Panc1 (cell line): Measurements from ENCODE around the gene CDCA8. TPM values are rescaled to one million over a fixed set of nuclear protein-coding genes. Genes with fewer than 3 reads are reported as not detected.
"Not testable (repeated sequence)": the region's sequence is repeated elsewhere in the genome, so short reads cannot be mapped to it uniquely, and the experiment has no call there.

Experiments
- ATAC-seq: fragments of 200-7000 bp; cut with Tn5 transposase; 2 replicates; pipeline ENCODE4 v1.9.1; 2020; ENCODE audit warnings: mild to moderate bottlenecking, moderate library complexity
- BruUV-seq: library from RNA; stranded (reverse); fragments of 400-500 nt; replicated peaks from 2 replicates; lab custom pipeline; 2021; lab: Mats Ljungman, UMichigan
- CTCF ChIA-PET: fragments of 300-600 bp; sonication (Branson Sonifier 250); formaldehyde crosslinking; loops from one replicate; lab custom pipeline; 2022; ENCODE audit warnings: antibody characterized with exemption; lab: Charles Lee
- POLR2A ChIA-PET: fragments of 300-600 bp; sonication (Branson Sonifier 250); formaldehyde crosslinking; loops from one replicate; lab custom pipeline; 2022; ENCODE audit warnings: antibody characterized with exemption; lab: Charles Lee
- DNase-seq: peaks from one replicate; pipeline ENCODE4 v3.0.0-alpha.2; 2010; ENCODE audit warnings: low read depth, low spot score
- H3K27ac ChIP-seq: 2 replicates; pipeline ENCODE4 v1.5.1; 2011; ENCODE audit warnings: mild to moderate bottlenecking, low read length, inconsistent platforms
- H3K27me3 ChIP-seq: fragments of 200-500 bp; sonication (Bioruptor generic); 2 replicates; pipeline ENCODE4 v1.6.0; 2014; ENCODE audit warnings: low read length, inconsistent platforms; ENCODE audit not compliant: control insufficient read depth, insufficient read depth
- H3K36me3 ChIP-seq: fragments of 200-500 bp; sonication (Bioruptor generic); 2 replicates; pipeline ENCODE4 v1.5.1; 2014; ENCODE audit warnings: inconsistent platforms, mild to moderate bottlenecking, low read length, moderate library complexity; ENCODE audit not compliant: control insufficient read depth, insufficient read depth
- H3K4me1 ChIP-seq: 2 replicates; pipeline ENCODE4 v1.5.1; 2011; ENCODE audit warnings: inconsistent platforms, mild to moderate bottlenecking, low read length, moderate library complexity; ENCODE audit not compliant: control insufficient read depth, insufficient read depth
- H3K4me3 ChIP-seq, 2 experiments: 2 replicates each; pipeline ENCODE4 v1.5.1; 2011 to 2012; ENCODE audit warnings: low read depth in 2 of 2, low read length in 2 of 2, mild to moderate bottlenecking in 2 of 2, inconsistent platforms in 1 of 2, moderate library complexity in 1 of 2
- H3K9me3 ChIP-seq: fragments of 200-500 bp; sonication (Bioruptor generic); 2 replicates; pipeline ENCODE4 v1.5.1; 2014; ENCODE audit warnings: low read depth, mild to moderate bottlenecking, inconsistent platforms, low read length, moderate library complexity; ENCODE audit not compliant: control insufficient read depth, insufficient read depth
- CTCF ChIP-seq: fragments of 450-650 bp; IDR thresholded peaks from 2 replicates; pipeline ENCODE4 v1.5.1; 2017; ENCODE audit warnings: mild to moderate bottlenecking
- POLR2AphosphoS5 ChIP-seq: IDR thresholded peaks from 2 replicates; pipeline ENCODE4 v1.6.1; 2012; ENCODE audit warnings: mild to moderate bottlenecking, low read depth, low read length, moderate library complexity
- REST ChIP-seq, 2 experiments: IDR thresholded peaks; 2 replicates each; pipeline ENCODE4 v1.6.1; 2011 to 2012; ENCODE audit warnings: low read depth in 2 of 2, control low read depth in 1 of 2, low read length in 1 of 2, mild to moderate bottlenecking in 1 of 2, moderate library complexity in 1 of 2; ENCODE audit not compliant: insufficient read depth in 1 of 2
- SIN3A ChIP-seq: IDR thresholded peaks from 2 replicates; pipeline ENCODE4 v1.6.1; 2012; ENCODE audit warnings: low read depth, mild to moderate bottlenecking, low read length, moderate library complexity, borderline replicate concordance; ENCODE audit not compliant: insufficient read depth
- TCF7L2 ChIP-seq: IDR thresholded peaks from 2 replicates; pipeline ENCODE4 v1.6.1; 2011; ENCODE audit warnings: mild to moderate bottlenecking, low read depth, low read length, inconsistent platforms
- in situ Hi-C: cut with HindIII; loops from 2 replicates; pipeline ENCODE4 v1.10.0; 2016; ENCODE audit warnings: low sequenced_read_pairs, low pct_unique_long_range_greater_than_20kb
- intact Hi-C: fragments of 100-400 bp; cut with micrococcal nuclease; formaldehyde crosslinking; loops from one replicate; pipeline ENCODE4 v1.10.0; 2022; ENCODE audit not compliant: unreplicated experiment
- total RNA-seq: library from RNA; stranded (reverse); gene quantifications from one replicate; pipeline ENCODE4 v1.2.1, GENCODE V29; 2021; ENCODE audit not compliant: unreplicated experiment

Gene CDCA8
- total RNA-seq, 1 experiment from 2014 or later, result 56.5 TPM

- not testable (repeated sequence) for ATAC-seq, BruUV-seq
Observed at GRCh38 chr1:37738619-37739018, 46.3 kb downstream of the CDCA8 start.

GRCh38 chr1:37739222-37739621 lies 46.9 kb downstream of the CDCA8 start:
- no peak overlapping the region for H3K27ac ChIP-seq
- ChIA-PET POLR2A (interaction anchor here (0.7 kb wide), 1 partner anchor 943 kb away, joined by 4 read pairs; no protein-coding TSS in a partner anchor), CTCF (no interaction called here)
- H3K27me3 ChIP-seq, result no peaks in the 10 kb centered on the region
- intact Hi-C loops, result no loop called here
- no peak overlapping the region for H3K4me3 ChIP-seq
- DNase-seq (peak; percentile 25), ATAC-seq (peak; percentile 91)
- TF ChIP-seq SIN3A (no peak), TCF7L2 (no peak), CTCF (no peak), REST (IDR thresholded peaks at IDR 0.05; ENCODE audit: insufficient read depth in 1 of 2, low read depth in 2 of 2, low read length in 1 of 2) (no peak), POLR2AphosphoS5 (no peak)
- H3K4me1 ChIP-seq, result no peaks in the 10 kb centered on the region
- no peaks in the 10 kb centered on the region for H3K9me3 ChIP-seq
- in situ Hi-C loops, result no loop called here
- H3K36me3 ChIP-seq, result no peaks in the 10 kb centered on the region
- BruUV-seq, result no TSS peak

More at GRCh38 chr1:37738619-37739018, 46.3 kb downstream of the CDCA8 start:
- H3K4me1 ChIP-seq, H3K27ac ChIP-seq, H3K9me3 ChIP-seq, H3K27me3 ChIP-seq, in situ Hi-C loops, DNase-seq, H3K4me3 ChIP-seq, POLR2A ChIA-PET, intact Hi-C loops, CTCF ChIA-PET, H3K36me3 ChIP-seq: not testable (repeated sequence)

- no peaks in the 10 kb centered on the region for H3K36me3 ChIP-seq
- no peaks in the 10 kb centered on the region for H3K9me3 ChIP-seq
- H3K27ac ChIP-seq, result no peak overlapping the region
- POLR2A ChIA-PET, result no interaction called here
- intact Hi-C loops (no loop called here), in situ Hi-C loops (no loop called here)
- DNase-seq (no peak), ATAC-seq (peak; percentile 43; the same call in 1 of the 2 replicates)
- BruUV-seq, result no TSS peak
- no peaks in the 10 kb centered on the region for H3K4me1 ChIP-seq
- CTCF ChIA-PET, result no interaction called here
- H3K4me3 ChIP-seq, result no peak overlapping the region
- no peak for TF ChIP-seq TCF7L2
- no peak for TF ChIP-seq REST (IDR thresholded peaks at IDR 0.05; ENCODE audit: insufficient read depth in 1 of 2, low read depth in 2 of 2, low read length in 1 of 2)
- TF ChIP-seq CTCF, result no peak
- no peak for TF ChIP-seq SIN3A
- TF ChIP-seq POLR2AphosphoS5, result no peak
- H3K27me3 ChIP-seq, result no peaks in the 10 kb centered on the region
Observed at GRCh38 chr1:37741130-37741529, 48.8 kb downstream of the CDCA8 start.
